HepG2 (cell line): ENCODE data around the gene ZNRF3. TPM values are rescaled to one million over a fixed set of nuclear protein-coding genes. Genes with fewer than 3 reads are reported as not detected.

Source experiments
- ARID2 ChIP-seq: sonication (generic); formaldehyde crosslinking; IDR thresholded peaks from 2 replicates; pipeline ENCODE4 v1.8.1; 2022; ENCODE audit warnings: mild to moderate bottlenecking, missing genetic modification reagents, borderline replicate concordance
- CAMTA2 ChIP-seq: sonication (generic); formaldehyde crosslinking; IDR thresholded peaks from 2 replicates; pipeline ENCODE4 v1.4.0; 2020; ENCODE audit warnings: mild to moderate bottlenecking, missing genetic modification reagents, borderline replicate concordance
- CCDC6 ChIP-seq: sonication (generic); formaldehyde crosslinking; IDR thresholded peaks from 2 replicates; pipeline ENCODE4 v1.8.1; 2022; ENCODE audit warnings: mild to moderate bottlenecking, missing genetic modification reagents, moderate library complexity
- CEBPG ChIP-seq: IDR thresholded peaks from 2 replicates; pipeline ENCODE4 v1.6.1; 2016
- FOSL1 ChIP-seq: sonication (generic); formaldehyde crosslinking; IDR thresholded peaks from 2 replicates; pipeline ENCODE4 v1.9.0; 2021; ENCODE audit warnings: missing genetic modification reagents, borderline replicate concordance
- GABPA ChIP-seq, 2 experiments: IDR thresholded peaks; 2 replicates each; pipeline ENCODE4 v1.6.1; 2011 to 2016; ENCODE audit warnings: low read depth in 2 of 2, low read length in 1 of 2, missing biosample characterization in 1 of 2, missing genetic modification characterization in 1 of 2
- HBP1 ChIP-seq: IDR thresholded peaks from 2 replicates; pipeline ENCODE4 v1.6.1; 2016; ENCODE audit warnings: low read depth, control low read depth
- JDP2 ChIP-seq: sonication (generic); formaldehyde crosslinking; IDR thresholded peaks from 2 replicates; pipeline ENCODE4 v1.8.1; 2022; ENCODE audit warnings: missing genetic modification reagents, borderline replicate concordance
- POLR2A ChIP-seq, 2 experiments: IDR thresholded peaks; 2 replicates each; pipeline ENCODE4 v1.6.1; 2011; ENCODE audit warnings: low read depth in 2 of 2, low read length in 2 of 2, mild to moderate bottlenecking in 1 of 2, moderate library complexity in 1 of 2; ENCODE audit not compliant: insufficient read depth in 1 of 2
- RFXANK ChIP-seq: IDR thresholded peaks from 2 replicates; pipeline ENCODE4 v1.6.1; 2016
- TAF15 ChIP-seq: fragments of 200-400 bp; formaldehyde crosslinking; IDR thresholded peaks from one replicate; pipeline ENCODE4 v1.6.1; 2018; ENCODE audit warnings: mild to moderate bottlenecking, low read depth, low read length; ENCODE audit not compliant: poor library complexity, severe bottlenecking
- XBP1 ChIP-seq: sonication (generic); formaldehyde crosslinking; IDR thresholded peaks from 2 replicates; pipeline ENCODE4 v1.5.0; 2020; ENCODE audit warnings: missing genetic modification reagents
- ZBTB37 ChIP-seq: sonication (generic); formaldehyde crosslinking; IDR thresholded peaks from 2 replicates; pipeline ENCODE4 v1.4.0; 2020; ENCODE audit warnings: mild to moderate bottlenecking, missing genetic modification reagents
- ZFAT ChIP-seq: sonication (generic); formaldehyde crosslinking; conservative IDR thresholded peaks from 2 replicates; pipeline ENCODE4 v1.8.1; 2023; ENCODE audit warnings: missing genetic modification reagents, inconsistent platforms
- ZFYVE20 ChIP-seq: sonication (generic); formaldehyde crosslinking; IDR thresholded peaks from 2 replicates; pipeline ENCODE4 v1.8.0; 2023; ENCODE audit warnings: low read depth, mild to moderate bottlenecking, moderate library complexity, missing genetic modification reagents, borderline replicate concordance
- ZKSCAN1 ChIP-seq: fragments of 150-350 bp; IDR thresholded peaks from 2 replicates; pipeline ENCODE4 v1.6.1; 2014; ENCODE audit warnings: low read length
- ZMYM4 ChIP-seq: sonication (generic); formaldehyde crosslinking; IDR thresholded peaks from 2 replicates; pipeline ENCODE4 v1.8.1; 2023; ENCODE audit warnings: mild to moderate bottlenecking, missing genetic modification reagents
- ZNF263 ChIP-seq: sonication (generic); formaldehyde crosslinking; IDR thresholded peaks from 2 replicates; pipeline ENCODE4 v1.4.0; 2020; ENCODE audit warnings: missing genetic modification reagents
- ZNF563 ChIP-seq: sonication (generic); formaldehyde crosslinking; IDR thresholded peaks from 2 replicates; pipeline ENCODE4 v1.8.0; 2022; ENCODE audit warnings: mild to moderate bottlenecking, moderate library complexity, missing genetic modification reagents
- ZNF674 ChIP-seq: sonication (generic); formaldehyde crosslinking; IDR thresholded peaks from 2 replicates; pipeline ENCODE4 v1.5.0; 2020; ENCODE audit warnings: low read depth, mild to moderate bottlenecking, missing genetic modification reagents
- ZNF850 ChIP-seq: sonication (generic); formaldehyde crosslinking; conservative IDR thresholded peaks from 2 replicates; pipeline ENCODE4 v1.9.0; 2021; ENCODE audit warnings: mild to moderate bottlenecking, missing genetic modification reagents
- polyA plus RNA-seq, 8 experiments: library from polyadenylated mRNA; depleted of rRNA in 3 of 8; stranded (reverse) in 7 of 8; unstranded in 1 of 8; fragments of >200 nt; fragmentation: Illumina TruSeq in 4 of 8; extraction: Trizol in 4 of 8; gene quantifications; 2 replicates each; pipeline versions ENCODE4 v1.2.1 to v1.2.3, GENCODE V29; 2011 to 2016; ENCODE audit warnings: low read depth in 4 of 8, missing spikeins in 1 of 8, mixed read lengths in 1 of 8; ENCODE audit not compliant: insufficient read depth in 1 of 8
- total RNA-seq, 5 experiments: library from RNA; depleted of rRNA; stranded (reverse); fragments of >200 nt; fragmentation: Illumina TruSeq; extraction: Trizol; gene quantifications; 2 replicates each; pipeline ENCODE4 v1.2.3, GENCODE V29; 2016; ENCODE audit warnings: low read depth in 1 of 5
- TF ChIP-seq, protein P1 (sequence below): sonication (generic); formaldehyde crosslinking; IDR thresholded peaks from 2 replicates; pipeline ENCODE4 v1.8.0; 2023; ENCODE audit warnings: mild to moderate bottlenecking, missing genetic modification reagents
- TF ChIP-seq, protein P2 (sequence below): sonication (generic); formaldehyde crosslinking; IDR thresholded peaks from 2 replicates; pipeline ENCODE4 v1.5.0; 2020; ENCODE audit warnings: missing genetic modification reagents
- TF ChIP-seq, protein P3 (sequence below): sonication (generic); formaldehyde crosslinking; IDR thresholded peaks from 2 replicates; pipeline ENCODE4 v1.4.0; 2020; ENCODE audit warnings: missing genetic modification reagents

ZNRF3 gene
- total and polyA plus RNA-seq, 2 of the 13 experiments (the other 11 are each of a cell fraction or from before 2014, with no cell fraction given), result 20.3 to 36.7 TPM

DNA sequence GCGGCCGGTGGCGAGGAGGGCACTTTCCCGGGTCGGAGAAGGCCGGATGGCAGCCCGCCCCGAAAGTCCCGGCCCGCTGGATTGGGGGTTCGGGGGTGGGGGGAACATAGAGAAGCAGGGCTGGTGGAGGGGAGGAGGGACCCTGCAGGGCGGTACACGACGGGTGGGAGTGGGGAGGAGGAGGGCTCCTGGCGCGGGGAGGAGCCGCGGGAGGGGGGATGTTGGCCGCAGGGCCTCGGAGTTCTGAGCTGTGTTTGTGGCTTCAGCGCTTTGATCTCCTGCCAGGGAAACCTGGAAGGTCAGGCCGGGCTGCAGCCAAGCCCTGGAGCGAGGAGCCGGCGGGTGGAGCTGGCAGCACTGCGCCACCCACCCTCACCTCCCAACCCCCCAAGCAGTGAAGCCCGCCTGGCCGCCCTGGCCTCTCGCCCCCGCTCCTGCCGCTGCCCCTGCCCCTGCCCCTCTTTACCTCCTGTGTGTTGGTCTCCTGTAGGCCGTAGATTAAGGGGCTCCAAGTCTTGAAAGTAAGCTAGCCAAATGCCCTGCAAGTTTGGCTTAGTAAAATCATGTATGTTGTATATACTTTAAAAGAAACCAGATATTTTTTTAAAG lies 147.3 kb downstream of the ZNRF3 start (continued):
- TF ChIP-seq, protein P1, sequence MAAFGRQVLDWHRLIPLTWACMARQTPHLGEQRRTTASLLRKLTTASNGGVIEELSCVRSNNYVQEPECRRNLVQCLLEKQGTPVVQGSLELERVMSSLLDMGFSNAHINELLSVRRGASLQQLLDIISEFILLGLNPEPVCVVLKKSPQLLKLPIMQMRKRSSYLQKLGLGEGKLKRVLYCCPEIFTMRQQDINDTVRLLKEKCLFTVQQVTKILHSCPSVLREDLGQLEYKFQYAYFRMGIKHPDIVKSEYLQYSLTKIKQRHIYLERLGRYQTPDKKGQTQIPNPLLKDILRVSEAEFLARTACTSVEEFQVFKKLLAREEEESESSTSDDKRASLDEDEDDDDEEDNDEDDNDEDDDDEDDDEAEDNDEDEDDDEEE, result no peak
- TF ChIP-seq, protein P2, sequence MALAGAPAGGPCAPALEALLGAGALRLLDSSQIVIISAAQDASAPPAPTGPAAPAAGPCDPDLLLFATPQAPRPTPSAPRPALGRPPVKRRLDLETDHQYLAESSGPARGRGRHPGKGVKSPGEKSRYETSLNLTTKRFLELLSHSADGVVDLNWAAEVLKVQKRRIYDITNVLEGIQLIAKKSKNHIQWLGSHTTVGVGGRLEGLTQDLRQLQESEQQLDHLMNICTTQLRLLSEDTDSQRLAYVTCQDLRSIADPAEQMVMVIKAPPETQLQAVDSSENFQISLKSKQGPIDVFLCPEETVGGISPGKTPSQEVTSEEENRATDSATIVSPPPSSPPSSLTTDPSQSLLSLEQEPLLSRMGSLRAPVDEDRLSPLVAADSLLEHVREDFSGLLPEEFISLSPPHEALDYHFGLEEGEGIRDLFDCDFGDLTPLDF (CRISPR knock-in tag), result no peak
- TF ChIP-seq POLR2A (IDR thresholded peaks at IDR 0.05; ENCODE audit: insufficient read depth in 1 of 2, low read depth in 2 of 2, low read length in 2 of 2), result no peak; a peak in 2 of 4 replicates
- TF ChIP-seq XBP1 (CRISPR knock-in tag), result no peak
- TF ChIP-seq ZFAT (CRISPR knock-in tag), result no peak
- TF ChIP-seq GABPA (IDR thresholded peaks at IDR 0.05; ENCODE audit: low read depth, low read length), result no peak
- TF ChIP-seq GABPA (CRISPR knock-in tag; IDR thresholded peaks at IDR 0.05; ENCODE audit: low read depth), result no peak; the same call in 1 of the 2 replicates
- no peak for TF ChIP-seq CAMTA2 (CRISPR knock-in tag)
- TF ChIP-seq ZNF263 (CRISPR knock-in tag), result peak; percentile 100
- no peak for TF ChIP-seq ZNF674 (CRISPR knock-in tag)
- no peak; the same call in 1 of the 2 replicates for TF ChIP-seq FOSL1
- no peak for TF ChIP-seq JDP2
- TF ChIP-seq ZKSCAN1, result no peak
- TF ChIP-seq, protein P3, sequence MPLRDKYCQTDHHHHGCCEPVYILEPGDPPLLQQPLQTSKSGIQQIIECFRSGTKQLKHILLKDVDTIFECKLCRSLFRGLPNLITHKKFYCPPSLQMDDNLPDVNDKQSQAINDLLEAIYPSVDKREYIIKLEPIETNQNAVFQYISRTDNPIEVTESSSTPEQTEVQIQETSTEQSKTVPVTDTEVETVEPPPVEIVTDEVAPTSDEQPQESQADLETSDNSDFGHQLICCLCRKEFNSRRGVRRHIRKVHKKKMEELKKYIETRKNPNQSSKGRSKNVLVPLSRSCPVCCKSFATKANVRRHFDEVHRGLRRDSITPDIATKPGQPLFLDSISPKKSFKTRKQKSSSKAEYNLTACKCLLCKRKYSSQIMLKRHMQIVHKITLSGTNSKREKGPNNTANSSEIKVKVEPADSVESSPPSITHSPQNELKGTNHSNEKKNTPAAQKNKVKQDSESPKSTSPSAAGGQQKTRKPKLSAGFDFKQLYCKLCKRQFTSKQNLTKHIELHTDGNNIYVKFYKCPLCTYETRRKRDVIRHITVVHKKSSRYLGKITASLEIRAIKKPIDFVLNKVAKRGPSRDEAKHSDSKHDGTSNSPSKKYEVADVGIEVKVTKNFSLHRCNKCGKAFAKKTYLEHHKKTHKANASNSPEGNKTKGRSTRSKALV, result no peak
- peak; percentile 45 for TF ChIP-seq CEBPG (CRISPR knock-in tag)
- TF ChIP-seq CCDC6 (CRISPR knock-in tag), result peak; percentile 74; the same call in 1 of the 2 replicates
- no peak for TF ChIP-seq HBP1 (CRISPR knock-in tag)
- no peak for TF ChIP-seq ZNF850
- peak; percentile 79; the same call in 1 of the 2 replicates for TF ChIP-seq ZMYM4 (CRISPR knock-in tag)
- TF ChIP-seq ZBTB37 (CRISPR knock-in tag), result peak; percentile 70
- TF ChIP-seq ZNF563 (CRISPR knock-in tag), result peak; percentile 40; the same call in 1 of the 2 replicates
- TF ChIP-seq RFXANK (CRISPR knock-in tag), result 0 out of 2 replicates have a peak, but pooled peaks have one; percentile 40
- no peak for TF ChIP-seq ARID2 (CRISPR knock-in tag)
- TF ChIP-seq TAF15, result peak; percentile 51
- TF ChIP-seq ZFYVE20 (CRISPR knock-in tag), result no peak
